ENCODE measurements around the gene RPS15.

RPS15 gene

DNA sequence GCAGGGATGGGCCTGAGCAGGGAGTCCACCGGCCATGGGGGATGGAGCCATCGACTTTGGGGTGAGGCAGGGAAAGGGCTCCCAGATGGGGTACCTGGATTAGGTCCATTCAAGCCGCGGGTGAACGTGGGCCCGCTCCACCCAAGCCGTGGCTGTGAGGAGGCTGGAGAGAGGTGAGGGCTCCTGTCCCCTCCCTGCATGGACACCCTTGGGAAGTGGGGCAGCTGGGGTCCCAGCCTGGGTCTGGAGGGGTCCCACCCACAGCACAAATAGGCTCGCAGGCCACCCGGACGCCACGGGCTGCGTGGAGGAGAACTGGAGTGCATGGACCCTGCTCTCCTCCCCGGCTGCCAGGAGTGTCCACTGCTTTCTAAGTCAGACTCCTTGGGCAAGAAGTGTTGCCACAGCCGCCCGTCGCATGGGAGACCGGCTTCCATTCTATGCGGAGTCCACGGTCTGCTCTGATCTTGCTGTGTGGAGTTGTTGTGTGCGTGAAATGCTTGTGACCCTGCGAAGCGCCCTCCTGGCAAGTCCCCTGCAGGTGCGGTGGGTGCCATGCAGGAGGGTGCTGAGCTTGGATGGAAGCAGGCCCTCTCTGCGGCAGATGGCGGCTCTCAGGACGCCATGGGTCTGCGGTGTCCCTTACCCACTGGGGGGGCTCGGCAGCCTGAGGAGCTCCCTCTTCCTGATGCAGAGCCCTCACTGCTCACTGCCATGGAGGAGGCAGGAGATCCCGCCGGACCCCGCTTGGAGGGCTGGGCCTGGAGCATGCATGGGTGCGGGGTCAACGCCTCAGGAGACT lies 28.8 kb upstream of the RPS15 start:
- ATAC-seq: no peak
- TF ChIP-seq BACH2 (CRISPR knock-in tag; IDR thresholded peaks at IDR 0.05; ENCODE audit: borderline replicate concordance) (no peak), GLIS3 (CRISPR knock-in tag; IDR thresholded peaks at IDR 0.05) (no peak)

DNA sequence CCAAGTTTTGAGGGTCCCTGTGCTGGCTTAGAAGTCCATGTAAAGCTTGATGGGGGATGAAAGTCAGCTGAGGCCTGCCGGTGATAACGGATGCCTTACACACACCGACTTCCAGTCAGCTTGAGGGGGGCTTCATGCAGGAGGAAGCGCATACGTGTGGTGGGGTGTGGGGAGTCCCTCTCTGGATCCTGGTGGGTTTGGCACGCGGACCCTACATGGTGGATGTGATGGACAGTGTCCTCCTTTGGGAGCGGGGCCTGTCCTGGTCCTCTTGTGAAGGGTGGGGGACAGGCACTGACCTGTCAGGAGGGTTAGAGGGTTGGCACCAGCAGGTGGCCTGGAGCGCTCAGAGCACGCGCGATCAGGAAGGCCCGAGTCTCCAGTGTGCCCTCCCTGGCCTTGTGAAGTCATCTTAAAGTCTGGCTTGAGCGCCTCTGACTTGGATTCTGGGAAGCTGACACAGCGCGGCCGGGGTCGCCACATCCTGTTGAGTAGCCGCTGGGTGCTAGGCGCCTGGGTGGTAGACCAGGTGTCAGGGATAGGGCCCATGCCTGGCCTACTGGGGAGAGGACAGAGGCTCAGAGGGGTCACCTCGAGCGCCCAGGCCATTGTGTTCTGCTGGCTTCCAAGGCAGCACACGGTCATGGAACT lies 27.9 kb upstream of the RPS15 start:
- TF ChIP-seq, protein P1, sequence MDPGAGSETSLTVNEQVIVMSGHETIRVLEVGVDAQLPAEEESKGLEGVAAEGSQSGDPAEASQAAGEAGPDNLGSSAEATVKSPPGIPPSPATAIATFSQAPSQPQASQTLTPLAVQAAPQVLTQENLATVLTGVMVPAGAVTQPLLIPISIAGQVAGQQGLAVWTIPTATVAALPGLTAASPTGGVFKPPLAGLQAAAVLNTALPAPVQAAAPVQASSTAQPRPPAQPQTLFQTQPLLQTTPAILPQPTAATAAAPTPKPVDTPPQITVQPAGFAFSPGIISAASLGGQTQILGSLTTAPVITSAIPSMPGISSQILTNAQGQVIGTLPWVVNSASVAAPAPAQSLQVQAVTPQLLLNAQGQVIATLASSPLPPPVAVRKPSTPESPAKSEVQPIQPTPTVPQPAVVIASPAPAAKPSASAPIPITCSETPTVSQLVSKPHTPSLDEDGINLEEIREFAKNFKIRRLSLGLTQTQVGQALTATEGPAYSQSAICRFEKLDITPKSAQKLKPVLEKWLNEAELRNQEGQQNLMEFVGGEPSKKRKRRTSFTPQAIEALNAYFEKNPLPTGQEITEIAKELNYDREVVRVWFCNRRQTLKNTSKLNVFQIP (CRISPR knock-in tag; IDR thresholded peaks at IDR 0.05; ENCODE audit: borderline replicate concordance, low read depth): no peak
- TF ChIP-seq ZC3H10 (CRISPR knock-in tag; IDR thresholded peaks at IDR 0.05): no peak
- TF ChIP-seq ZNF565 (CRISPR knock-in tag; conservative IDR thresholded peaks at IDR 0.05; ENCODE audit: low read depth): no peak
- ATAC-seq: no peak

DNA sequence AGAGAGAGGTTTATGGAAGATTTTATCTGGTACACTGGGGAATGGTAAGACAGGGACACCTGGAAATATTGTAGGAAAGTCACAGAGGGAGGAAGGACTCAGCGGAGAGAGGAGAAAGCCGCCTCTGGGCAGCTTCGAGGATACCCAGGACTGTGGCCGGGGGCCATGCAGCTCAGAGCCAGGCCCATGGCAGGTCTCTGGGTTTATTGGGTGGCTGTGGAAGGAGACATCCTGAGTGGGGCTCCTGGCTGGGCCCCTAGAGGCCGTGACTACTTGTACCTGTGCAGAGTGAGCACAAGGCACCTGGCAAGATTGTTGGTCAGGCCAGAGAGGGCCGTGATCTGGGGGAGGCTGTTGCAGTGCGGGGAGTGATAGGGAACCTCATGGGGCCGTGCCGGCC lies 27.4 kb upstream of the RPS15 start:
- TF ChIP-seq, protein P2, sequence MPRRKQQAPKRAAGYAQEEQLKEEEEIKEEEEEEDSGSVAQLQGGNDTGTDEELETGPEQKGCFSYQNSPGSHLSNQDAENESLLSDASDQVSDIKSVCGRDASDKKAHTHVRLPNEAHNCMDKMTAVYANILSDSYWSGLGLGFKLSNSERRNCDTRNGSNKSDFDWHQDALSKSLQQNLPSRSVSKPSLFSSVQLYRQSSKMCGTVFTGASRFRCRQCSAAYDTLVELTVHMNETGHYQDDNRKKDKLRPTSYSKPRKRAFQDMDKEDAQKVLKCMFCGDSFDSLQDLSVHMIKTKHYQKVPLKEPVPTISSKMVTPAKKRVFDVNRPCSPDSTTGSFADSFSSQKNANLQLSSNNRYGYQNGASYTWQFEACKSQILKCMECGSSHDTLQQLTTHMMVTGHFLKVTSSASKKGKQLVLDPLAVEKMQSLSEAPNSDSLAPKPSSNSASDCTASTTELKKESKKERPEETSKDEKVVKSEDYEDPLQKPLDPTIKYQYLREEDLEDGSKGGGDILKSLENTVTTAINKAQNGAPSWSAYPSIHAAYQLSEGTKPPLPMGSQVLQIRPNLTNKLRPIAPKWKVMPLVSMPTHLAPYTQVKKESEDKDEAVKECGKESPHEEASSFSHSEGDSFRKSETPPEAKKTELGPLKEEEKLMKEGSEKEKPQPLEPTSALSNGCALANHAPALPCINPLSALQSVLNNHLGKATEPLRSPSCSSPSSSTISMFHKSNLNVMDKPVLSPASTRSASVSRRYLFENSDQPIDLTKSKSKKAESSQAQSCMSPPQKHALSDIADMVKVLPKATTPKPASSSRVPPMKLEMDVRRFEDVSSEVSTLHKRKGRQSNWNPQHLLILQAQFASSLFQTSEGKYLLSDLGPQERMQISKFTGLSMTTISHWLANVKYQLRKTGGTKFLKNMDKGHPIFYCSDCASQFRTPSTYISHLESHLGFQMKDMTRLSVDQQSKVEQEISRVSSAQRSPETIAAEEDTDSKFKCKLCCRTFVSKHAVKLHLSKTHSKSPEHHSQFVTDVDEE (CRISPR knock-in tag; IDR thresholded peaks at IDR 0.05): no peak
- TF ChIP-seq ZNF565 (CRISPR knock-in tag; conservative IDR thresholded peaks at IDR 0.05; ENCODE audit: low read depth): no peak
- ATAC-seq: no peak

DNA sequence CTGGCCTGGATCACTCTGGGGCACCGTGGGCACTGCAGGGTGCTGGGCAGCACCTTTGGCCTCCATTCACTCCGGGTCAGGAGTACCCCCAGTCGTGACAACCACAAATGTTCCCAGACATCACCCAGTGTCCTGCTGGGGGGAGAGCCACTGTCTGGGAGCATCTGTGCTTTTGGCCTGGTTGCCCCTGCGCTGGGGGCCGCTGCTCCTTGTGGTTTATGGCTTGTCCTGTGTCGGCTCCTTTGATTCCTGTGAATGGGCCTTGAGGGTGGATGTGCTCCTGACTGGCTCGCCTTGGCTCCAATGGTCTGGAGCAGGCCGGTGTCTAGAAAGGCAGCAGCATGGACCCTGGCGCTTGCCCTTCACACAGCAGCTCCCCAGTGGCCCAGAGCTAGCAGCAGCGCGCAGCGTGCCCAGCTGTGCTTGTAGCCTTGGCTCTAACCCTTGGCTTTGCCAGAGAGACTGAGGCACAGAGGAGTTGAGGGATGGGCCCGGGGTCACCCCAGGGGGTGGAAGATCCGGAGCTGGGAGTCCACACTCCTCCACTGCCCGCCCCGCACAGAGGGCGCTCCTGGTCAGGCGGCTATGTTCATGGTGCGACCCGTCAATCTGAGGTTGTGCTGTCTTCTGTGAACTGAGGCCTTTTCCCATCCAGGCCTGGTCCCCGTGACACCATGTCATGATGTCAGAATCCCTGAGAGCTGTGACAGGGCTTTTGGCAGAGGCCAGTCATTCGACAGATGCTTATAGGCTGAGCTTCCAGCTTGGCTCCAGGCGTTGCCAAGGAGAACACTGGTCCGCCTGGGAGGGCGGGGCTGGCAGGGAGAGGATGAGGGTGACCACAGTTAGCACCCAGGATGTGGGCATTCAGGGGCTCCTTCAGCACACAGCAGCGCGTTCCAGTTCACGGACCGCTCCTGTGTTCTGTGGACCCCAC lies 26.7 kb upstream of the RPS15 start:
- TF ChIP-seq PPARA (CRISPR knock-in tag; IDR thresholded peaks at IDR 0.05; ENCODE audit: borderline replicate concordance) (no peak), TCF4 (CRISPR knock-in tag; IDR thresholded peaks at IDR 0.05; ENCODE audit: borderline replicate concordance) (no peak), BACH2 (CRISPR knock-in tag; IDR thresholded peaks at IDR 0.05; ENCODE audit: borderline replicate concordance) (no peak), ISL1 (CRISPR knock-in tag; IDR thresholded peaks at IDR 0.05) (no peak), RARB (CRISPR knock-in tag; IDR thresholded peaks at IDR 0.05) (no peak), ARNTL (CRISPR knock-in tag; IDR thresholded peaks at IDR 0.05; ENCODE audit: borderline replicate concordance, low read depth) (no peak), ZNF8 (CRISPR knock-in tag; IDR thresholded peaks at IDR 0.05) (no peak), GLIS3 (CRISPR knock-in tag; IDR thresholded peaks at IDR 0.05) (no peak), ZFP3 (CRISPR knock-in tag; IDR thresholded peaks at IDR 0.05) (no peak)
- TF ChIP-seq, protein P3, sequence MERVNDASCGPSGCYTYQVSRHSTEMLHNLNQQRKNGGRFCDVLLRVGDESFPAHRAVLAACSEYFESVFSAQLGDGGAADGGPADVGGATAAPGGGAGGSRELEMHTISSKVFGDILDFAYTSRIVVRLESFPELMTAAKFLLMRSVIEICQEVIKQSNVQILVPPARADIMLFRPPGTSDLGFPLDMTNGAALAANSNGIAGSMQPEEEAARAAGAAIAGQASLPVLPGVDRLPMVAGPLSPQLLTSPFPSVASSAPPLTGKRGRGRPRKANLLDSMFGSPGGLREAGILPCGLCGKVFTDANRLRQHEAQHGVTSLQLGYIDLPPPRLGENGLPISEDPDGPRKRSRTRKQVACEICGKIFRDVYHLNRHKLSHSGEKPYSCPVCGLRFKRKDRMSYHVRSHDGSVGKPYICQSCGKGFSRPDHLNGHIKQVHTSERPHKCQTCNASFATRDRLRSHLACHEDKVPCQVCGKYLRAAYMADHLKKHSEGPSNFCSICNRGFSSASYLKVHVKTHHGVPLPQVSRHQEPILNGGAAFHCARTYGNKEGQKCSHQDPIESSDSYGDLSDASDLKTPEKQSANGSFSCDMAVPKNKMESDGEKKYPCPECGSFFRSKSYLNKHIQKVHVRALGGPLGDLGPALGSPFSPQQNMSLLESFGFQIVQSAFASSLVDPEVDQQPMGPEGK (CRISPR knock-in tag; IDR thresholded peaks at IDR 0.05; ENCODE audit: borderline replicate concordance): no peak
- TF ChIP-seq, protein P4, sequence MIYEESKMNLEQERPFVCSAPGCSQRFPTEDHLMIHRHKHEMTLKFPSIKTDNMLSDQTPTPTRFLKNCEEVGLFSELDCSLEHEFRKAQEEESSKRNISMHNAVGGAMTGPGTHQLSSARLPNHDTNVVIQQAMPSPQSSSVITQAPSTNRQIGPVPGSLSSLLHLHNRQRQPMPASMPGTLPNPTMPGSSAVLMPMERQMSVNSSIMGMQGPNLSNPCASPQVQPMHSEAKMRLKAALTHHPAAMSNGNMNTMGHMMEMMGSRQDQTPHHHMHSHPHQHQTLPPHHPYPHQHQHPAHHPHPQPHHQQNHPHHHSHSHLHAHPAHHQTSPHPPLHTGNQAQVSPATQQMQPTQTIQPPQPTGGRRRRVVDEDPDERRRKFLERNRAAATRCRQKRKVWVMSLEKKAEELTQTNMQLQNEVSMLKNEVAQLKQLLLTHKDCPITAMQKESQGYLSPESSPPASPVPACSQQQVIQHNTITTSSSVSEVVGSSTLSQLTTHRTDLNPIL (CRISPR knock-in tag; IDR thresholded peaks at IDR 0.05; ENCODE audit: low read depth): no peak
- TF ChIP-seq, protein P1 (CRISPR knock-in tag; IDR thresholded peaks at IDR 0.05; ENCODE audit: borderline replicate concordance, low read depth): no peak
- TF ChIP-seq, protein P5, sequence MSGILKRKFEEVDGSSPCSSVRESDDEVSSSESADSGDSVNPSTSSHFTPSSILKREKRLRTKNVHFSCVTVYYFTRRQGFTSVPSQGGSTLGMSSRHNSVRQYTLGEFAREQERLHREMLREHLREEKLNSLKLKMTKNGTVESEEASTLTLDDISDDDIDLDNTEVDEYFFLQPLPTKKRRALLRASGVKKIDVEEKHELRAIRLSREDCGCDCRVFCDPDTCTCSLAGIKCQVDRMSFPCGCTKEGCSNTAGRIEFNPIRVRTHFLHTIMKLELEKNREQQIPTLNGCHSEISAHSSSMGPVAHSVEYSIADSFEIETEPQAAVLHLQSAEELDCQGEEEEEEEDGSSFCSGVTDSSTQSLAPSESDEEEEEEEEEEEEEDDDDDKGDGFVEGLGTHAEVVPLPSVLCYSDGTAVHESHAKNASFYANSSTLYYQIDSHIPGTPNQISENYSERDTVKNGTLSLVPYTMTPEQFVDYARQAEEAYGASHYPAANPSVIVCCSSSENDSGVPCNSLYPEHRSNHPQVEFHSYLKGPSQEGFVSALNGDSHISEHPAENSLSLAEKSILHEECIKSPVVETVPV (CRISPR knock-in tag; IDR thresholded peaks at IDR 0.05): no peak
- ATAC-seq: no peak
